Fibroblast of lung (primary cell): ENCODE results near the gene TCF12.

Experiments
- EZH2 ChIP-seq: IDR thresholded peaks from 2 replicates; pipeline ENCODE4 v1.5.1; 2012; ENCODE audit warnings: low read length, control low read depth, mild to moderate bottlenecking; ENCODE audit errors: missing control alignments
- TF ChIP-seq, protein P1 (sequence below), 2 donors: IDR thresholded peaks in 1 of 2; conservative IDR thresholded peaks in 1 of 2; 1 replicate in 1 of 2; 2 replicates in 1 of 2; pipeline ENCODE4 v1.5.1; 2011 to 2012; ENCODE audit warnings: low read length in 2 of 2, control low read depth in 1 of 2, inconsistent platforms in 1 of 2, low read depth in 1 of 2, mild to moderate bottlenecking in 1 of 2

DNA sequence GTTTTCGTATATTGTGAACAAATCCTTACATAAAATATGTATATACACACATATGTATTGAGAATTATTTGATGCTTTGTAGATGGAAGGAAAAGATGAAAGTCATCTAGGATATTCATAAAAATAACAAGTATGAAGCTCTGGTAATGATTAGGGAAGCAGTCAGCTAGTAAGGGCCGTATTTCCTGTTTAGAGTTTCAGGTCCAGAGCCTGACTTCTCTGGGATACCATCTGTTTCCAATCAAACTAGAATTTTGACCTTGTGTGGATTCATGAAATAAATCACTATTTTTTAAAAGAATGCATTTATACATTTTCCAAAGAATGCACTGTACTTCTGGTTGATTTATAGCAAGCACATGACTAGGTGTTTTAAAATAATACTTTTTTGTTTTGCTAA, 301.8 kb downstream of the TCF12 start:
- TF ChIP-seq, protein P1, sequence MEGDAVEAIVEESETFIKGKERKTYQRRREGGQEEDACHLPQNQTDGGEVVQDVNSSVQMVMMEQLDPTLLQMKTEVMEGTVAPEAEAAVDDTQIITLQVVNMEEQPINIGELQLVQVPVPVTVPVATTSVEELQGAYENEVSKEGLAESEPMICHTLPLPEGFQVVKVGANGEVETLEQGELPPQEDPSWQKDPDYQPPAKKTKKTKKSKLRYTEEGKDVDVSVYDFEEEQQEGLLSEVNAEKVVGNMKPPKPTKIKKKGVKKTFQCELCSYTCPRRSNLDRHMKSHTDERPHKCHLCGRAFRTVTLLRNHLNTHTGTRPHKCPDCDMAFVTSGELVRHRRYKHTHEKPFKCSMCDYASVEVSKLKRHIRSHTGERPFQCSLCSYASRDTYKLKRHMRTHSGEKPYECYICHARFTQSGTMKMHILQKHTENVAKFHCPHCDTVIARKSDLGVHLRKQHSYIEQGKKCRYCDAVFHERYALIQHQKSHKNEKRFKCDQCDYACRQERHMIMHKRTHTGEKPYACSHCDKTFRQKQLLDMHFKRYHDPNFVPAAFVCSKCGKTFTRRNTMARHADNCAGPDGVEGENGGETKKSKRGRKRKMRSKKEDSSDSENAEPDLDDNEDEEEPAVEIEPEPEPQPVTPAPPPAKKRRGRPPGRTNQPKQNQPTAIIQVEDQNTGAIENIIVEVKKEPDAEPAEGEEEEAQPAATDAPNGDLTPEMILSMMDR (conservative IDR thresholded peaks at IDR 0.05 in 1 of 2, IDR thresholded peaks at IDR 0.05 in 1 of 2; ENCODE audit: low read depth in 1 of 2, low read length in 2 of 2), result no peak
- TF ChIP-seq EZH2, result no peak
